Measurements from ENCODE around the gene CMSS1. TPM values are rescaled to one million over a fixed set of nuclear protein-coding genes. Genes with fewer than 3 reads are reported as not detected.

Gene CMSS1
- total RNA-seq, 1 donor from 2014 or later = 45.7 TPM

DNA sequence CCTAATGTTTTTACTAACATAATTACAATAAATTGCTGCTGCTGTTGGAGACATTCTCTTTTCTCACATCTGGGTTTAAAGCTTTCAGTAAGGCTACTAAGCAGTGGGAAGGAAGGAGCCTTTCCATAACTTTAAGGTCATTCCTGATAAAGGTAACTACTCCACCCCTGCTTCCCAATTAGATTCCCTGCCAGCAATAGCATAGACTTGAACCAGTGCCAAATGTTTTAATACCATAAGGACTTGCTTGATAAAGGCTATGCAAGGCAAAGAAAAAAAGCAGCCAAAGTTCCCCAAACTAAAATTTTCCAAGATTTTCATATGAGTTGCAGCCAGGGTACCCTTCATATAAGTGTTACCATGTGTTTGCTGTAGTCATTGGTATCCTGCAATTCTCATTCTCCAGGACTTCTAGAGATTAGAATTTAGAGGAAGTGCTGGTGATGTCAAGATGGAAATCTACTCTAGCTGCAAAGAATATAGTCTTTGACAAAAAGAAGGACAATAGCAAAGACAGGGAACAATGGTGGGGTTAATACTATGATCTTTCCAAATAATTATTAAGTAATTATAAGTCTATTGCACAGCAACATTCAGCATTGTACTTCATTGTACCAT is 190.5 kb downstream of the CMSS1 start:
- intact Hi-C loops (cut with micrococcal nuclease) = no loop called here

DNA sequence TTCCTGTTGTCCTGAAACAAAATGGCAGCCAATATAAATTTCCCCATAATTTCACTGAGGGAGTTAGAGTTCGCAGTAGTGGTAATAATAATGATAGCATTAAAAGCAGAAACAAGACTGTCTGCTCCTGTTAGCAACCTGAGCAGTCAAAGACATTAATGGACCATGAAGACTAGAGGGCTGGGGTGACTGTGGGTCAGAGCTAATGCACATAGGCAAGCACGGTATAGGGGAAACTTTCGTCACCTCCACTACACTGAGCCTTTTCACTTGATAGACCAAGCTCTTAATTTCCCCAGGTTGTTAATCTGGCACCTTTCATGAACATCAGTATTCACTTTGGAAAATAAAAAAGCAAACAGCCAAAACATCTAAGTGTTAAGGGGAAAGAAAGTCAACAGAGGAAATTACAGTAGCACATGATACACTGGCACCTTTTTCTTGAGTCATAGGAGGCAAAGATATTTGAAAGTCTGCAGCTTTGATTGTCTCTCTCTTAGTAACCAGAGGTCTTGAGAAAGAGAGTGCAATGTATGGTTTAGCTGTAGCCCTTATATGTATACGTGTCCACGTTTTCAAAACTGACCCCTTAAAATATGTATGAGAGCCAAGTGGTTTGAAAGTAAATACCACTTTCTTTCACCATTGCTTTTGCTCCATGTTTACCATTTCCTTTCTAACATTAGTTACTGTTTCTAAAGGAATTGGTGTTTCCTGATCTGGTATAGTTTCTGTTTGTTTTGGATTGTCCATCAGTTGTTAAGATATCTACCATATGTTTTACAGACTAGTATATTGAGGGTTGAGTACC is 191.8 kb downstream of the CMSS1 start:
- intact Hi-C loops (cut with micrococcal nuclease) = no loop called here

DNA sequence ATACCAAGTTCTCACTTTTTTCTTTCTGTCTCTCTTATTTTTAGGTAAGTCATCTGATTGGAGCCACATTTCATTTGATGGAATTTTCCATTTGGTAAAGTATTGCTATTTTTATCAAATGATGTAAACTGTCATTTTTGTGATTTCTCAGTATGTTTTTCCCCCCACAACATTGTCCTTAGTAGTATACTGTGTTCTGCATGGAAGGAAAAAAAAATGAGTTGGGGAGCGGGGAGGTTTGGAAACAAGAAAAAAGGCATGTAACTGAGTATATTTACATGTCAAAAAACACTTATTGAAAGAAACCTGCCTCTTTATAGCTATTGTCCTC is 192.4 kb downstream of the CMSS1 start:
- intact Hi-C loops (cut with micrococcal nuclease) = no loop called here

DNA sequence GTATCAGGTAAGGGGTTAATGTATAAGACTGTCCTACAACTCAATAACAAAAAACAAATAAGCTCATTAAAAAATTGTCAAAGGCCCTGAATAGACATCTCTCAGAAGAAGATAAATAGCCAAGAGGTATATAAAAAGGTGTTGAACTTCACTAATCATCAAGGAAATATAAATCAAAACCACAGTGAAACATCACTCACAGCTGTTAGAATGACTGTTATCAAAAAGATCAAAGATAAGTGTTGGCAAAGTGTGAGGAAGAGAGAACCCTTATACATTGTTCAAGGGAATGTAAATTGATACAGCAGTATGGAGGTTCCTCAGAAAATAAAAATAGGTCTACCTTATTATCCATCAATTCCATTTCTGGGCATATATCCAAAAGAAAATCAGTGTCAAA is 201.1 kb downstream of the CMSS1 start:
- intact Hi-C loops (cut with micrococcal nuclease) = no loop called here

DNA sequence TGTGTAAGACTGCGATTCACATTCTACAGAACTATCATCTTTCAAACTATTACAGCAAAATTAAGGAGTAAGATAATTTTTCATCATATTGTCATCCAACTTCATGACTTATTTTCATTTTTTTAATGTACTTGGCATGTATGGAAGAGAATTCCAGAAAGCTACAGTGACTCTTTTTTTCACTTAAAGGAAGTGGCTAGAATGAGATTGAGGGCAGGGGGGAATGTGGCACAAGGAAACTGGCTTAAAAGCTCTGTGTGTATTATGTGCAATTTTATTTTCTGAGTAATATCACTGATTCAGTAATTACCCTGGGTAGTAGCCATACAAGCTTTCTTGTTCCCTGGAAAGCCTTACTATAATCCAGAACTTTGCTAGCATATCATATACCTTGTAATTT is 202.1 kb downstream of the CMSS1 start:
- intact Hi-C loops (cut with micrococcal nuclease) = no loop called here

DNA sequence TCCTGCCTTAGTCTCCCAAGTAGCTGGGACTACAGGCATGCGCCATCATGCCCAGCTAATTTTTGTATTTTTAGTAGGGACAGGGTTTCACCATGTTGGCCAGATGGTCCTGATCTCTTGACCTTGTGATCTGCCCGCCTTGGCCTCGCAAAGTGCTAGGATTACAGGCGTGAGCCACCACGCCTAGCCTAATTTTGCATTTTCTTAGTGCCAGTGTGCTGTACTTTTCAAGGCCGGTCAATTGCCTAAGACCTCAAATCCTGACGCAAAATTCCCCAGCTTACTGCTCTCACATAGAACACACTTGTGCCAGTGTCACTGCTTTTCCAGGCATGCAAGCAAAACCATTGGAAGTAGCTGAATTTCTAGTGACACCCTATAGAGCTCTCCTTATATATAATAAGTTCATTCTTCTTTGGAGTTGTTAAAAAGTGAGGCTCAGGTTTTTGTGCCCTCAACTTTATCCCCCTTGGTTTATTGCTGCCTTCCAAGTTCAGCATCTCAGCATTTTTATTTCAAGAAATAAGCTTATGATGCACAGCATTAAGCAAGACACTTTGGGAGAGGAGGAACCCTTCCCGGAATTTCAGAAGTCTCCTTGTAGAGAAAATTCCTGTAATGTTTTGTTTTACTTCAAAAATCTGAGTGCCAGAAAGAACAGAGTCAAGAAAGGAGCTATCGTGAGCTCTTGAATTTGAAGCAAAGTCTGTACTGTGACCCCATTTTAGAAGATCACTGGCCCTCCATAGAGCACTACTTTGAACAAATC is 203.4 kb downstream of the CMSS1 start:
- intact Hi-C loops (cut with micrococcal nuclease) = no loop called here

DNA sequence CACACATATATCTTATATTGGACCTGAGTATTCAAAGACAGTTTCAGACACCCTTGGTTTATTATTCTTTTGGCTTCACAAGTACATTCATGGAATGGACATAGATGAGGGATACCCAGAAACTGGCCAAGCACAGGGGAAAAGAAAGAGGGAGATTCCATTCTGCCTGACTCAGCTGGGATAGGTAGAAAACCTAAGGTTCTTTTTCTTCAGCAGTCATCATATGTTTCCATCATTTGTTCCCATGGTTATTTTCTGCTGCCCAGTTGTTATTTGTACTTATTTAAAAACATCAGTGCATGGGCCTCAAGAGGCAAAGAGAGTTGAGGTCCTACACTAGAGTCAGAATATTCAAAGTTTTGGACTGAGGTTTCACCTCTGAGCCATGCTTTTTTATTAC is 204.8 kb downstream of the CMSS1 start:
- intact Hi-C loops (cut with micrococcal nuclease) = no loop called here

DNA sequence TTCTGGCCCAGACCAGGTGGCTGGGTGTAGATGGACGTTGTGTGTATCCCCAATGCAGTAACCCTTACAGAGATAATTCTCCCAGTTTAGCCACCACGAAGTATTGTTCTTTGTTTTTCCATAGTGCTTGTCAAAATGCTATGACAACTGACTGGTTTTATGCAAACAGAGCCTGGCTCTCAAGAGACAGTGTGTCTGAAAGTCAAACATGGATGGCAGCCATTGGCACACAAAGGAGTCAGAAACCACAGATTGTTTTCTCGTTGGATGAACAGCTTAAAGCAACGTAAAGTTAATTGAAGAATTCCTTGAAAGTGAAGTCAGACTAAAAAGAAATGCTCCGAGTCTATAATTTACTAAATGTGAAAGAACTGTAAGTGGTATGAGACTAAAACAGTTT is 205.5 kb downstream of the CMSS1 start:
- intact Hi-C loops (cut with micrococcal nuclease) = no loop called here

DNA sequence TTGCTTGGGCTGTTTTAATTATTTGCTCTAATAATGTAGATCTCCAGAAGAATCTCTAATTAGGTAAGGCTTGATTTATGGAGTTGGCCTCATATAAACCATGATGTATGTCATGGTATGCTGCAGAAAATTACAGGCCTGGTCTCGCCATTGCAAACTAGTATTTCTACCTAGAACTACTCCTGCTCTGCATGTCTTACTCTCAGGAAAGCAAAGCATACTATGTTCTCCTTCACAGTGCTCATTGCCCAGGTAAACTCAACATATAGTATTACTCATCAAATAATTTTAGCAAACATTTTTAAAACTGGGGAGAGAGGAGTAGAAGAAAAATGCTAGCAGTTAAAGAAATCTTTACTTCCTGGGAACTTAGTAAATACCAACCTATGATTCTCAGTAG is 205.9 kb downstream of the CMSS1 start:
- intact Hi-C loops (cut with micrococcal nuclease) = no loop called here

DNA sequence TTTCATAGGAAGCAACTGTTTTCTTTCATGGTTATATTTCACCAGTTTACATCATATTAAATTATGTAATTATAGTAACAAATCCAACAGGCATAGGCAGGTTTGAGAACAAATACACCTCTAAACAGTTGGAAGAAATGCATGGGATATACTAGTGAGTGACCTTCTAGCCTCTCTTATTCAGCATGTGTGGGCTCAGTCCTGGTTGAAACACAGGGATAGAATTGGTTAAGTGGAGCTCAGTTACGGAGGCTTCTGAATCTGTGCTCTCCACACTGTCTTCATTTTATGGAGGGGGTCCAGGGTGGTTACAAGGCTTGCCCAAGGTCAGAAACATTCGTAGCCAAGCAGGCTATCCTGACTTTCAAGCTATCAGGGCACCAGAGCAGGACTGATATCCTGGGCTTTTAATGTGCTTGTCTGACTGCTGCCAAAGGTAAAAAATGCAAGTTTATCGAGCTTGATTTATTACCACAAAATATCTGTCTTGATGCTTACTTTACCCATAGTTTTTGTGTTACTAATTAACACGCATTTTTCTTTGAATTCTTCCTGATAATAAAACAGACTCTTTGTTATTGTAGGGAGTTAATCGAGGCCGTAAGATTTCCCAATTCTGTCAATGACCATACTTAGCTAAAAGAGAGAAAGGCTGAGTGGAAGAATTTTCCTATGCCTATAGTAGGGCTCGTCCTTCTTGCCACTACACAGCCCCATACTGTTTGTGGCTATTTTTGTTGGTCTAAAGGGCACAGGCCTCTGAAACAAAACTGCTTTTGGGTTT is 207.1 kb downstream of the CMSS1 start:
- intact Hi-C loops (cut with micrococcal nuclease) = no loop called here

DNA sequence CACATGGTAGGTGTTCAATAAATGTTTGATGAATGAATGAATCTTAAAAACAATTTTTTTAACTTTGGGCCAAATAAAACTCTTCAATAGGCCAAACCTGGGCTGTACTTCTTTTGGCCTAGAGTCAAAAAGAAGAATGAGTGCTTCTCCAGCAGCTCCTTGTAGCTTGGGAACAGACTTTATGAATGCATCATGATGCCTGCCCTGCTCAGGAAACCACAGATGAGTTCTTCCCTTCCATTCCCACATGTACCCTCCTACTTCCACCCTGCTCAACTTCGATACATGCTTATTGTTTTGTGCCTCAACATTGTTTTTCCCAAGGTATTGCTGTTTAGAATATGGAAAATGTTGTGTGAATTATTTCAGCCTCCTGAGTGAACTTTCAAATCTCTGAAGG is 209.7 kb downstream of the CMSS1 start:
- intact Hi-C loops (cut with micrococcal nuclease) = no loop called here

DNA sequence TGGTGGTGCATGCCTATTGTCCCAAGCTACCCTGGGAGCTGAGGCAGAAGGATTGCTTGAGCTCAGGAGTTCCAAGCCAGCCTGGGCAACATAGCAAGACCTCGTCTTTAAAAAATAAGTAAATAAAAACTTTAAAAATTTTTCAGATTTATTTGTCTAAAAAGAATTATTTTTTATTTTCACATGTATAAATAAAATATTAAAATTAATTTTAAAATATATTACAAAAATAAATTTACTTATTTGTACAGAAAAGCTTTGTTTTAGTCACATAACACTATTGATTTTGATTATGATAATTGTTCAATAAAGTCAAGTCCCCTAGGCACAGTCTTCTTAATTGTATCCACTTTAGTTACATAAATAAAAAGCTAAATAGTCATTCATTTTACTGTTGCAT is 211.4 kb downstream of the CMSS1 start:
- intact Hi-C loops (cut with micrococcal nuclease) = no loop called here

DNA sequence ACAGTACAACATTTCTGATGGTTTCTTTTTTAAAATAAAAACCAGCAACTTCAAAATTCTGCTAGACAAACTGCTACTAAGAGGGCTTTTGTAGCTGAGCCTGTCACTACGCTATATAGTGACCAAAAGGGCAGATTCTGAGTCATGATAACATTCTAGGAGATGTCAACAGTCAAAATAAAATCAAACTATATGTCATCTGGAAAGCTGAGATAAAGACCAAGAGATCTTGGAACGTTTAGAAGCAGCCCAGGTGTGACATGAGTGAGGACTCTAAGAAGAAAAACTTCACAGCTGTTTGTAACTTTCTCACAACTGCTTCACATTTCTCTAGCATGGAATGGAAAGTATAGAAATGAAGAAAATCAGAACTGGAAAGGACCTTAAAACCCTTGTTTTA is 212.0 kb downstream of the CMSS1 start:
- intact Hi-C loops (cut with micrococcal nuclease) = no loop called here

DNA sequence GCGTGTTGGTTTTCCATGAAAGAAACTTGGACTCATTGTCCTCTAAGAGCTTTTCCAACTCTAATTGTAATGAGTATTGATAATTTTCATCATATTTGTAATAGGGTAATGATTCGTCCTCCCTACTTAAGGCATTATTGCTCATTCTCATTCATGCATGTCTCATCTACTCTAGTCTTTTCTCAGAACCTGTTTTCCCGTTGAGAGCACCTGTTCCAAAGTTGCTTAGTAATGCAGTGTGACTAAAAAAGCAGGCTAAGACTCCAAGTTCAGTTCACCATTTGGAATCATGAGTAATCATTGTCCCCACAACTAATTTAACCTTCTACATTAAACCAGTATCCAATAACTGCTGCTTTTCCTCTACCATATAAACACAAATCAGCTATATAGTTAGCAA is 212.7 kb downstream of the CMSS1 start:
- intact Hi-C loops (cut with micrococcal nuclease) = no loop called here

DNA sequence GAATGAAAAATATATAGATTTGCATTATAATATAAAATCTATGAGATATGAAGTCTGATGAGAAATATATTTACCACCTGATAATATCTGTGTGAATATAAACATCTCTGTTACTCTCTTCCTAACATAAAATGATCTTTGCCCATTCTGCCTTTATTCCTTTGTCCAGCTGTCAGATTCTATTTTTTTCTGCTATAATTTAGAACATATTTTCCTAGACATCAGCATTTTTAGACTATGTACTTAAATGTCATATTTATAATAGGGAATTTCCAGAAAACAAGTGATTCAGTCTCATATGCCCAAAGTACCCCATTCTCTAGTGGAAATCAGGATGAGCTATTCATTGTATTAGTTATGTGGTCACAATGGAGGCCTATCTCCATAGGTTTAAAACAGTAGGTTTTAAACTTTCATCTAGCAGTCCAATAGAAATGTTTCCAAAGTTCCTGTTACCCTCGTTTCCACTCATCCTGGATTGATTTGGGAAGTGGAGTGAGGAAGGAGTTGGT is 213.3 kb downstream of the CMSS1 start:
- intact Hi-C loops (cut with micrococcal nuclease) = no loop called here

DNA sequence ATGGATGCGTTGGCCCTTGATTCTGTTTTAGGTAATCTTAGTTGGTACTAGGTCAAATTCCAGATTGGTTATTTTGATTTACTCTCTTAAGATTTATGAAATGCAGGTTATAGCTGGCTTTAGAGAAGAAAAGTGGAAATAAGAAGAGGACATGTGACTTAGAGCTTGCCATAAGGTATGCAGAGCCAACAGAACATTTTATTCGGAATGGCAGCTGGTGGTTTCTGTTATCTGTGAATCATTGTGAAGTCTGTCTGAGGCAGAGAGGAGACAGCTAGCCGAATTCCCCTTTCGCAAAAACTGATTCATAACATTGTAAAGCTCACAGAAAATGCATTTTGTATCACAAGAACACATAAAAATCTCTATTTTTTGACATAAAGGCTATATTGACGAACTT is 214.6 kb downstream of the CMSS1 start:
- intact Hi-C loops (cut with micrococcal nuclease) = no loop called here

DNA sequence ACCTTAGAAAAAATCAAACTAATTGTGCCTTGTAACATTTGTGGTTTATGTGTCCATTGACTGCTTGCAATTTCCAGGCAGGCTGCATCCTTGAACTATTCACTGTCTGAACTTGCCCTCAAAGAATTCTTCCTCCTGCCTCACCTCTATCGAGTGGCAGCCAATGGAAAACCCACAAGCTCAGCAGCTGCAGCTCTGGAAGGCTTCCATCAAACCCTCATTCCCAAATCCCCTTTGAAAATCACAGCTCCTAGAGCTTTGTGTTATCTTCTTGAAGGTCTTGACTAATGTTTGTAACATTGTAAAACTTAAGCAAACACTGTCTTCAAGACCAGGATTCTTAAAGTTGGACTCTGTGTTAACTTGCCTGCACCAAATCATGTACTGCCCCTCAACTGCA is 215.5 kb downstream of the CMSS1 start:
- intact Hi-C loops (cut with micrococcal nuclease) = no loop called here

DNA sequence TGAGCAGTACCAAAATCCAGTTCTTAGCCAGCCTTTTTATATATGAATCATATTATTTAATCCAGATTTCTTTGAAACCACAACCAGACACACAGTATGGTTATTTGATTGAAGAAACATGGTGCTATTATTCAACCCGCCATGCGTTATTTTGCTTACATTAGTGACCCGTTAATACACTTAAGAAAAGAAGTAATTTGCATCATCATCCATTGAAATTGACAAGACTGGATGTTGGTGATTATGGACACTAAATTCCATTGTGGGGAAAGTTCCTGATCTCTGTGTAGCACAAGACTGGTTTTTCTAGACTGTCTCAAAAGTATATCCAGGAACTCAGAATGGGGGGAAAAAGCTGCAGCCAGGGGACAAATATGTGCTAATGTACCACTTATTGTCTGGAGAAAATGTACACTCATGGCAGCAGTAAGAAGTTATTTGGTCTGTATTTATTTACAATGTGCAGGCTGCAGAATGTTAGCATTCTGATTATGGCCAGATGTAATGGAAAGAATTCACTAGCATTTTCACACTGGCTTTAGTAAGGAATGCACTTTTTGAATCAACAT is 216.3 kb downstream of the CMSS1 start:
- intact Hi-C loops (cut with micrococcal nuclease) = no loop called here

DNA sequence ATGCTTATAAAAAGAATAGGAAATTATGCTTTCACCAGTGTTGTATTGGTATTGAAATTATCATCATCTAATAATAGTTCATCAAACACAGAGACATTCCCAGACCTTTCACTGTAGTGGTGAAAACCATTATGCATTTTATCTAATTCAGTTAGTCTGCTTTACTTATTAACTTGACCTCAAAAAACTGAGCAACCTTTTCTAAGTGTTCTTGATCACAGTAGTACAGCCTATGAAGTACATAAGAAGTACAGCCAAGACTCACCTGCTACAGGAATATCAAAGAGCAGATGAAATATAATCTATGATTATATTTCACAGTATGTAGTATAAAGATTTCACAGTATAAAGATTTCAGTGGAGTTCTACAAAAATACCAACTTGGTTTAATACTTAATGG is 221.4 kb downstream of the CMSS1 start:
- intact Hi-C loops (cut with micrococcal nuclease) = no loop called here

DNA sequence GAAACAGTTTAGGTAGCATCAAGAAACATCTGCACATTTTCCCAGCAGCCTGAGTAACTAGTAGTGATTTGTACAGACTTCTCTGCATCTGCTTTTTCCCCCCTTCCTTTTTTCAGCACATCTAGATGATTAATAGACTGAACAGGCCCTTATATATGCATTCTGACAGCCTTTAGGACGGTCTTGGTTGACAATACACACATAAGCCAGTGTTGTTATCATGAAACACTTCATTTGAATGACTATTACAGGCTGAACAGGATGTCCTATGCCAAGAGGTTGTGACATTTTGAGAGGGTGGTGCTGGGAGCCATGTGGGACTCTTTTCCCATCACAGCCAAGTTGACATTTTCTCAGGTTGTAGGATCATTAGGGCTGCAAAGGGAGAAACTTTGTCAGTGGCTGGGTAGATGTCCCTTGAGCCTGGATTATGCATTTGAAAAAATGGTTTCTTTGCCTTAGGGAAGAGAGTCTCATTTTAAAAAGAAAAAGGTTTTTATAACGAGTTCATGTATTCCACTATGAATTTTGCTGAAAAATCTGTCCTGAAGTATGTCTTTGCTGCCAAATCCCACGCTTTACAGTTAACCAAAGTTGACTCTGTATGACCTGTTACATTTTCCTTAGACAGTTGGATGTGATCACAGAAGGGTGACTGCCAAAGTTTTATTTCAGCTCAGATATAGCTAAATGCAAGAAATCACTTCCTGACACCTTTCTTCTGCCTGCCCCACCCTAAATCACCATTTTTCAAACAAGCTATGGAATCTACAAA is 223.0 kb downstream of the CMSS1 start:
- intact Hi-C loops (cut with micrococcal nuclease) = no loop called here

Data from T-helper 1 cell treated with Interleukin-12 subunit alpha and Interleukin-12 subunit beta and Interleukin-4 antibody, amounts not matched to agents 30 ng/mL and 1 ng/mL, for 36 hours (primary cell).